ENCODE measurements around the gene ACAT1.
"Not testable (repeated sequence)": the region's sequence is repeated elsewhere in the genome, so short reads cannot be mapped to it uniquely, and the experiment has no call there.

Gene ACAT1

DNA sequence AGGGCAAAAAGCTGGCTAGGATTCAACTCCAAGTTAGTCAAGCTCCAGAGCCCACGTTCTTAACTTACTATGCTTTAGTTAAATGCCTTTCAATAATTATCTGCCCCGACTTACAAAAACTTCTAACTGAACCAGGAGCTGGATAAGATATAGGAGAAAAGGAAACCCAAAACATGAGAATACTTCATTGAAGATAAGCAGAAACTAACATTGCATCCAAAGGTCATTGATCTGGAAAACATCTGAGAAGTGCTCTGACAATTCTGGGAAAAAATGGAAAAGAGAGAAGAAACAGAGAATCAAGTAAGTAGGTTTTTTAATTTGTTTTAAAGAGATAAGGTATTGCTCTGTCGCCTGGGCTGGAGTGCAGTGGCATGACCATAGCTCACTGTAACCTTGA is 27.2 kb downstream of the ACAT1 start:
- no peak for DNase-seq

DNA sequence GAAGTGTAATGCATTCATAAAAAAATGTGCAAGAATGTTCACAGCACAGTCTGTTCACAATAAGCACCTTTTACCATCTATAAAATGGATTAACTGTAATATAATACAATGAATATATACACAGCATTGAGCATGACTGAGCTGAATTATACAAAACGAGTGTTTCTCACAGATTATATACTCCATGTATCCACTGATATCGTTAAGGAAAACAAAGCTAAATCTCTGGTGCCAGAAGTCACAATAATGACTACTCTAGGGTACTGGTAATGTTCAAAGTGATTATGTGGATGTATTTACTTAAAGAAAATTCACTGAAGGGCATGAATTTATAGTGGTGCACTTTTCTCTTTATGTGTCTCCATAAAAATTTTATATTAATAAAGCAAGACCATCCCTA is 33.2 kb downstream of the ACAT1 start:
- no peak for DNase-seq

GRCh38 chr11:108160970-108161566 is 39.7 kb downstream of the ACAT1 start:
- DNase-seq = no peak

DNA sequence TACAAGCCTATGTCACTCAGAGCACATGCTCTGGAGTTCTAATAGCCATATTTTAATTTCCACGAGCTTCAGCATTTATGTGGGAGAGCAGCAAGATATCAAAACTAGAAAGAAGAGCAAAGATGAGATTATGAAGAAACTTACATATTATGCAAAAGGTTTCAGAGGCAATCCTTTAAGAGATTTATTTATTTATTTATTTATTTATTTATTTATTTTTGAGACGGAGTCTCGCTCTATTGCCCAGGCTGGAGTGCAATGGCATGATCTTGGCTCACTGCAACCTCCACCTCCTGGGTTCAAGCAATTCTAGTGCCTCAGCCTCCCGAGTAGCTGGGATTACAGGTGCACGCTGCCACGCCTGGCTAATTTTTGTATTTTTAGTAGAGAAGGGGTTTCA is 41.5 kb downstream of the ACAT1 start:
- DNase-seq = not testable (repeated sequence)

DNA sequence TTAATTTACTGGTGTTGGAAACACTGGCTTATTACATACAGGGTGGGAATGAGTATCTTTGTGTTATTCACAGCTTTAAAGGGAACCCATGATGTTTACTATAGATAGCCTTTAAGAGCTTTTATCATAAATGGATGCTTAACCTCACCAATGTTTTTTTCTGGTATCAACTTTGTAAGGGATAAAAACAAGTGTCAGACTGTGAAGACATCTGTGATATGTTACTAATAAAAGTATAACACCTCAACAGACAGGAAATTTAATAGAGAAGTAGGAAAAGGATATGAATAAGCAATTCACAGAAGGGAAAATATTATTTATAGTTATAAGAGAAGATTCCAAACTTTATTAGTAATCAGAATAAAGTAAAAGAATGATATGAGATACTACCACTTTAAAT is 46.3 kb downstream of the ACAT1 start:
- DNase-seq = no peak

GRCh38 chr11:108170184-108170583 is 48.8 kb downstream of the ACAT1 start:
- DNase-seq = no peak

DNA sequence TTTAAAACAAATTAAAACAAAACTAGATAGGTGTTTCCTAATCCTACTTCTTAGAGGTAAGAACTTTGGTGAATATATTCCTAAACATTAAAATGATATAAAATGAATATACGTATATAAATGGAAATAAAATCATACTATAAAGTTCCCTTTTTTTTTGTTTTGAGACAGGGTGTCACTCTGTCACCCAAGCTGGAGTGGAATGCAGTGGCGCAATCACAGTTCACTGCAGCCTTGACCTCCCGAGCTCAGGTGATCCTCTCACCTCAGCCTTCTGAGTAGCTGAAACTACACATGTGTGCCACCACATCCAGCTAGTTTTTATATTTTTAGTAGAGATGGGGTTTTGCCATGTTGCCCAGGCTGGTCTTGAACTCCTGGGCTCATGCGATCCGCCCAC is 56.2 kb downstream of the ACAT1 start:
- no peak for DNase-seq

- no peak for DNase-seq
Observed at GRCh38 chr11:108193725-108194124, 72.4 kb downstream of the ACAT1 start.

DNA sequence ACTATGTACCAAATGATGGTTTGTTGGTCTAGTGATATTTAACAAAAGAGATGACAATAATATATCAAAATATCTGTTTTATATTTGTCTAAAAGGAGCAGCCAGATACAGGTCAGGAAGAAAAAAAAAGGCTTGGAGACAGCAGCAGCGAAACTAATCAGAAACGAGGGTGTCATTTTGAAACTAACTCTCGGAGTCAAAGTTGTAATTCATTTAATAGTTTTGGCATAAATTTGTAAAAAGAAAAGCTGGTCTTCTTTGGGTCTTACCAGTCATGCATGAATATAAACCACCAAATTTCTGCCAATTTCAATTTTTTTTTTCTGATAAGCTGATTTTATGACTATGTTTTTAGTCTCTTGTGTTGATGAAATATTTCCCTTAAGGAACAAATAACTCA is 75.5 kb downstream of the ACAT1 start:
- no peak for DNase-seq

All from NCI-H2171 (cell line).